ENCODE data around the gene SNCAIP.
"Not testable (repeated sequence)": the region's sequence is repeated elsewhere in the genome, so short reads cannot be mapped to it uniquely, and the experiment has no call there.

Gene SNCAIP

DNA sequence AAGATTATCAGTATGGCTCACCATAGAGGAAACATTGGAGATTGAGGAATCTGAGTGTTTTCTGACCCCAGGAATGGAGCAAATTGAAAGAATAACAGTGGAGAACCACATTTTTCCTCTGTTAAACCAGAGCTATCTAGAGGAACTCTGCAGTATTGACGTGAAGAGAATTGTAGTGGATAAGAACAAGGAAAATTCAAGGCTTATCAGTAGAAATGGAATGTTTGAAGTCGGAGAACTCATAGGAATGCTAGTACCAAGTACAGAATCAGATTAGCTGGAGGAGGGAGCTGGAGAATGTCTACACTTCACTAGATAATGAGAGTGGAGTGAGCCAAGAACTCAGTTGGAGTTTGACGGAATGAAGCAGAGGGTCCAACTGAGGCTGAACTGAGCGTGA, 50.3 kb downstream of the SNCAIP start:
- no peak for DNase-seq

DNA sequence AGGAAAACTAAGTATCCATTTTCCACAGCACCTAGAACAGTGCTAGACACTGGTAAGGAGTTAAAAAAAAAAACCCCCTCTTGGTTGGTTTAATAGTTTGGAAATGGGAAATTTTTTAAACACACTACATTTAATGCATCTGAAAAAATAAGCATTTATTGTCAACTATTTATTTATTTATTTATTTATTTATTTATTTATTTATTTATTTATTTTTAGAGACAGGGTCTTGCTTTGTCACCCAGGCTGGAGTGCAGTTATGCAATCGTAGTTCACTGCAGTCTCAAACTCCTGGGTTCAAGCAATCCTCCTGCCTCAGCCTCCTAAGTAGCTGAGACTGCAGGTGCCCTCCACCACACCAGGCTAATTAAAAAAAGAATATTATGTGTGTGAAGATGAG, 51.6 kb downstream of the SNCAIP start:
- no peak for DNase-seq

DNA sequence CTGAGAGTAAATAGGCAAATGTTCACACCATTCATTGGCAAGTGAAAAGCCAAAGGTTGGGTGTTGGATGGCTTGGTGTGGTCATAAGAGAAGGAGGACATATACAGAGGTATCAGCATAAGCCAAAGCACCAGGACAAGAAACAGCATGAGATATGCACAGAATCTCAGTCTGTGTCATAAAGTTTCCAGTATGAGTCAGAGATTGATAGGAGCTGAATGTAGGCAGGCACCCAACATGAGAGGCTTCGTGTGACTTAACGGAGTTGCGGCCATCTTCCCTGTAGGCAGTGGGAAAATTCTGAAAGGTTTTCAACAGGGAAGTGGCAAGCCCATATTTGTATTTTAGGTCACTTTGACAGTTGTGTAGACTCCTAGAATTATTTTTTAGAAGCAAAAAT, 54.5 kb downstream of the SNCAIP start:
- DNase-seq: no peak

DNA sequence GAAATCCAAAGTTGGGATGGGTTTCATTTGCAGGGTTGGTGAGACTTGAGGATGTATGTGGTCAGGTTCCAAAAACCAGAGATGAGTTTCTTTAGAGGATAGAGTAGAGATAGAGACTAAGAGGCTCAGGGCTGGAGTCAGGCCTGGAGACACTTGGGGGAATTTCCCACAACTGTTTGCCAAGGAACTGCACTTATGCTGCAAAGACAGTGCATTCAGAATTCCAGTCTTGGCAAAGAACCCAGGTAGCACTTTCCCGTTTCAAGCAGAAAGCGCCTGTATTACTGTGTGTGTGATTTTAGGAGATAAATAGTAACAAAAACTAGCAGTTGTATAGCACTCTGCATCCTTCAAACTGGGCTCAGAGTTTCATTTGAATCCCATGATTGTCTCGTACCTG, 55.4 kb downstream of the SNCAIP start:
- DNase-seq: no peak

DNA sequence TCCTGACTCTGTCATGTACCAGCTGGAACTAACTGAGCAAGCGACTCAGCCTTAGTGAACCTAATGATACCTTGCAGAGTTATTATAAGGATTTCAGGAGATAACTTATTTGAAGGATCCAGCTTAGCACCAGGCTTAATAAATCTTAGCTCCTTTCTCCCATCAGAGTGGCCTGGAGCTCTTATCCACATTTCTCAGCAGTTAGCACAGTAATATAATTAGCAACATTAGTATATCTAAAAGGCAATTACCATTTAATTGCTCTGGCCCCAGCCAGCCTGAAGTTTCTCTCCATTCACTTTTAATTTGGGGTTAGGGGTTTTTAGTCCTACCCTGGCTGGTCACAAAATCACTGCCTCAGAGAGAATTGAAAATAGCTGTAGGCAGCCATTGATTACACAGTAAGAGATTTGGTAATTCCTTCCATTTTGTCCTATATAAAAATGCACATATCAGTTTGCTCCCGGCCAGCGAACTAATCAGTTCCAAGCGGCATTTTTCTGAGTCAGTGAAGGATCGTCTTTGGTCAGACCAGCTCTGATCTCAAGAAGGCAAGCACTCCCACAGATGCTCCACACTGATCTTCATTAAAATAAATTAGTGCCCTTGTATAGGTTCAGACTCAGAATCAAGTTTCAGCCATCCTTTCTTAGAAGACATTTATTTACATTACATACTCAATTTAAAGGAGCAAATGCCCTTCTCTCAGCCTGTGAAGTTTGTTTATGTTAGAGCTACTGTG, 56.6 kb downstream of the SNCAIP start:
- DNase-seq: no peak

DNA sequence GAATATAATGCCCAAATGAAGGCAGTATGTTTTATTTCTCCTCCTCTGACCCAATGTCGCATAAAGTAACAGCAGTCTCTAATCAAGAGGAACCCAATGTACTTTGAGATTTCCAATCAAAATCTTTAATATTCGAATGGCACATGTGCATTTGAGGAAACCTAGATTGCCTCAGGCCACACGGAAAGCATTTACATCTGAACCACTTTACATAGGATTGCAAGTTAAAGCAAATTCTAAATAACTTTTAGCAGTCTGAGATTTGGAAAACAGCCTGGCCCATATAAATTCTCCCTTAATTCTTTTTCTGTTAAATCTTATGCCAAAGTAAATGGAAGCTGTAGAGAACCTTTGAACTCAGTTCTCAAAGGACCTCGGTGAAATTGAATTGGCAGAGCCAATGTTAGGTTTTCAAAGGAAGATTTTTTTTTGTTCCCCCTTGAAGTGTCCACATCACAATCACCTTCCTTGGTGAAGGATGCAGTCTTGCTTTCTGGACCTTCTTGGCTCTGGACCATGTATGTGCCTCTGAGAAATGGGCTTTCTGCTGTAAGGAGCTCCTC, 57.3 kb downstream of the SNCAIP start:
- no peak for DNase-seq

DNA sequence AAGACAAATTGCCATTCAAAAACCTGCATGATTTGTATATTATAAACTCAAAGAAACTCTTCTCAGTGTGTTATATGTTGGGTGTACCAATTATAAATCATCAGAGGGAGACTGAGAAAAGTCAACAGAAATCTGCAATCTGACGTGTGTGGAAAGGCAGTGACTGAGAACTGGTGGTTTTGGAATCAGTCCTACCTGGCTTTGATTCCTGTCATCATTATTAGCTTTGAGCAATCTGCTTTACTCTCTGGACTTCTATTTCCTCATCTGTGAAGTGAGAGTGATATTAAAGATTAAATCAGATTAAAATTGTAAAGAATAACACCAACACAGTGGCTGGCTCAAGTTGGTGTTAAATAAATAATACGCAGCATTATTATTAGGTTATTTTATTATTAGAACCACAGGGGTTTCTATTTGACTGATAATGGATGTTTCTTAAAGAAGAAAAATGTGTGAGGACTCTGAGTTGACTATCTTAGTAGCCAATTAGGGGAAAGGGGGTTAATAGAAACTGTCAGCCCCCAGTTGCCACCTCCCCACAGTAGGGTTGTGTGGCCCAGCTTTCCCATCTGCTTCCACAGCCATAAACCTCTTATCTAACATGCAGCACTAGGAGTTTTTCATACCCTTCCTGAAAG, 59.6 kb downstream of the SNCAIP start:
- no peak for DNase-seq

DNA sequence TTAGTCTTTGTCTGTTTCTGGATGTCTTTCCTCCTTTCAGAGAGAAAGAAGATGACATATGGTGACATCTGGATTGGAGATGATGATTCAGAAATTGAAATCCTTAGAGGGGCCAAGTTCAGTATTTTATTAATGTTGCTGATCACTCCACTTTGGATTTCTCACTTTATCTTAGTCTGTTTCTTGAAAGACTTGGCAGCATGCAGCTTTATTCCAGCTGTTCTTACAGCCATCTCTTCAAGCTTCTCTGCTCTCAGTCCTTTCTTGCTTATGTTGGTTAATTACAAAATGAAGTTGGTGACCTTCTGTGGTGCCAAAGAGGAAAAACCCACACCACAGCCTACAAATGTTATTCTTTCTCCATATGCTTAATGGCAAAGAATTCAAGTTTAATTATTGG, 62.1 kb downstream of the SNCAIP start:
- no peak for DNase-seq

DNA sequence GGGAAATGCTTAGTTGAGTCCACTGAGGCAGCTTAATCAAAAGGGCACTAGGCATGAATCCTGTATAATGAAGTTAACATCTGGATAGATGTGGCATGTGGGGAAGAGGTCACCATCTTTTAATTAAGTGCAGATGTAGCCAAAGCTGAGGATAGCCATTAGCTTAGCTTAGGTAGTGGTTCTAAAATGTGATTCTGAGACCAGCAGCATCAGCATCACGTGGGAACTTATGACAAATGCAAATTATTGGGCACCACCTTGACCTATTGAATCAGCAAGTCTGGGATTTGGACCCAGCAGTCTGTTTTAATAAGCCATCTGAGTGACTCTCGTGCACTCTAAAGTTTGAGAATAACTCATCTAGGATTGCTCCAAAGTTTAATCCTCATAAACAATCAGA, 63.8 kb downstream of the SNCAIP start:
- no peak for DNase-seq

DNA sequence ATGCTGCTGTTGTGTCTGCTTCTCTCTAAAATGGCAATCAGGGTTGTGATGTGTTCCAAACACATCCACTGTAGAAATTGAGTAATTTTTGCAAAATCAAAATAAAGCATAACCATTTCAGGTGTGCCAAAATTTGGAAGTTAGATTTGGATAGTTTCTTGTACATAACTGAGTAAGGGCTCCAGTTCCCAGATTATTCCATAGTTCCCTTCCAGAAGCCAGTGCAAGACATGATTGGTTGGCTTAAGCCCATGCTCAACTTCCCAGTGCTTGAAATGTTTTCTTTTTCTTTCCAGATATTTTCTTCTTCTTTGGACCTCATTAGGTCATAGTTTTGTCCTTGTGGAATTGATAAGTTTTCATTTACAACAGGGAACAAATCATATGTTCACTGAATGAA, 64.2 kb downstream of the SNCAIP start:
- DNase-seq: no peak

DNA sequence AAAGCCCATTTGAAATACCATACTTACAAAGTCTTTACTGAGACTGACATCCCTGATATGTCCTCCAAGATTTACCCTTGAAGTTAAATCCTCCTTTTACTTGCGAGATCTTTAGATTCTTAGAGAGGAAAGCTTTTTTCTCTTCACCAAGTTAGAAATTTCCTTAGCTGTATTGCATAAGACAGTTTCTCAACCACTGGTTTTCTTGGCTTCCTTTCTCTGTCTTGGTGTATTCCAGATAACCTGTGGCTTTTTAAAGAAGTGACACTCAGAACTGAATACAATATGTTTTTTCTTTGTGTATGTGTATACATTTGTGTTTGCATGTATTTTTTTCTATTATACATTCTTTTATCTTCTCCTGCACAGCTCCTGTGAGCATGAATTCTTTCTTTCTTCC, 65.0 kb downstream of the SNCAIP start:
- no peak for DNase-seq

DNA sequence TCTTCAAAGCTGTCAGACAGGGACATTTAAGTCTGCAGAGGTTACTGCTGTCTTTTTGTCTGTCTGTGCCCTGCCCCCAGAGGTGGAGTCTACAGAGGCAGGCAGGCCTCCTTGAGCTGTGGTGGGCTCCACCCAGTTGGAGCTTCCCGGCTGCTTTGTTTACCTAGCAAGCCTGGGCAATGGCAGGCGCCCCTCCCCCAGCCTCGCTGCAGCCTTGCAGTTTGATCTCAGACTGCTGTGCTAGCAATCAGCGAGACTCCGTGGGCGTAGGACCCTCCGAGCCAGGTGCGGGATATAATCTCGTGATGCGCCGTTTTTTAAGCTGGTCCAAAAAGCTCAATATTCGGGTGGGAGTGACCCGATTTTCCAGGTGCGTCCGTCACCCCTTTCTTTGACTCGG, 70.9 kb downstream of the SNCAIP start:
- DNase-seq: not testable (repeated sequence)

DNA sequence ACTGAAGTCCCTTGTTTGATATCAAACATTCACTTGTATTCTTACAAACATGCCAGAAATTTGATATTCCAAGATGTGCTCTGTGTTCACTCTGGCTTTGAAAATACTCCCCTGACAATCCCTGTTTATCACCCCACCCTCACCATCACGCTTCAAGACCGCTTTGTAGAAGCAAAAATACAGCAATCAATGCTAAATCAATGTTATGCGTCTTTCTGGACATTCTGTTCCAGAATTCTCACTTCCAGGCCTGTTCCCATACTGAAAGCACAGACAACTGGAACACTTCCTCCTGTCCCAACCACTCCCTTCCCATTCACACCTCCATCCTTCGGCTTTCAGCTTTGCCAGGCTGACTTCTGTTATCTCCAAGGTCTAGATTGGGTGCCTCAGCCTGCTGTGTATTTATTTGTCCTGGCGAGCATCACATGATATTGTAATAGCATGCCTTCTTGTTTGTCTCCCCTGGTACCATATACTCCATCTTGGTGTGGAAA, 72.8 kb downstream of the SNCAIP start:
- DNase-seq: no peak

DNA sequence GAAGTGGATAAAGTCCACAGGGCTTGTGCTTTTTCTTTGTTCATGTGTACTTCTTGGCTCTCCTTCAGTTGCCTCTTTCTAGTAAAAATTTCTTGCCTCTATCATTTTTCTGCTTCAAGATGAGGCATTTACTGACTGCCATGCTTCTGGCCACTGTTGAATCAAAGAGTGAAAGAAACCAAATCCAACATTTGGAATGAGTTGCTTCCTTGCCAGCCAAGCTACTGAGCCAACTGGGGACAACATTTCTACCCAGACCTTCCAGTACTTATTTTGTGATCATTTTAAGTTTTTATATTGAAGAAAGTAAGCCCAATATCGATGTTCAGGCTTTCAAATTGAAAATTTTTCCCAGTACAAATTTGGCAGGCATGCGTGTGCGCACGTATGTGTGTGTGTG, 73.2 kb downstream of the SNCAIP start:
- DNase-seq: no peak

DNA sequence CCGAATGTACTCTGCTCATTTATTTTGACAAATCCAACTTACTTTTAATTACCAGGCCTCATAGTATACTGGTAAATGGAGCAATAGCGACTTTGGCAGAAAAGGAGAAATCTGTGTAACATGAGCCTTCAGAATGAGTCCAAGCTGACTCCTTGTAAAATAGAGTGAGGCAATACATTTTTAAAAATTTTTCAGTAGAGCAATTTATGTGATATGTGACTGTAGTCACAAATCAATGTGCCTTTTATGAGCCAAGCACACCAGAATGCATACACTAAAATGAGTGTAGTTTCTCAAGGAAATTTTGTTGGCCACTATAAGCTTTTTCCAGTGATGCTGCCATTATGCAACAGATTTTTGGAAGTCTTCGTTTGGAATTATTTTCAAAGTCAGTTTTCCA, 73.8 kb downstream of the SNCAIP start:
- DNase-seq: no peak

DNA sequence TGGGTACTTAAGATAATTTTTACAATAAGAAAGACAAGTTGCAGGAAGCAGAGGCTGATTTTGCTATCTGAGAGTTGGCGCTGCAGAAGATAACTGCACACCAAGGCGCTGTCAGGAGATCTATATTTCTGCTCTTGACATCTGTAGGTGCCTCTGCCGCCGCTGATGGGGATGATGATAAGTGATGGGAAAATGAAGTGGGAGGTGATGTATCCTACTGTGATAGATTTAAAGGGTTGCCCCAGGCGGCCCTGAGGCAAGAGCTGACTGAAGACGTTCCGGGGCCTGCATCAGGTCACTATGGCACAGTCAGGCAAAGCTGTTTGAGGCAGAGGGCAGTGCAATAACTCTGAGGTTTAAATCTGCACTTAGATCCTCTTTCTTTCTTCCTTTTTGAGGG, 78.1 kb downstream of the SNCAIP start:
- DNase-seq: no peak

DNA sequence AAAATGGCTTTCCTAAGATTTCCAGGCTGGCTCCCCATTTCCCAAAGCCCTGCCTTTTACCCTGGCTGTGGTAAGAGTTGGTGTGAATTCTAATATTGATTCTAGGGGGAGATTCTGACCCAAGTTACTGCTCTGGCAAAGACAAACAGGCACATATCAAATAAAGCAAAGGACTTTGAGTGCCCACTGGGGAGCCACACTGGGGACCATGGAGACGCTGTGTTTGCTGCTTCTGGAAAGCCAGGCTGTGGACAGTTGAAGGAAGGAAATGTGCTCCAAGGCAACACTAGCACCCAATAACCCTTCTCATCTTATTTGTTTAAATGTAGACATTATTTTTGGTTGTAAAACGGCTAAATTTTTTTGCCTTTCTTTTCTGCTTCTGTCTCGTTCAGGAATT, 78.7 kb downstream of the SNCAIP start:
- no peak for DNase-seq

DNA sequence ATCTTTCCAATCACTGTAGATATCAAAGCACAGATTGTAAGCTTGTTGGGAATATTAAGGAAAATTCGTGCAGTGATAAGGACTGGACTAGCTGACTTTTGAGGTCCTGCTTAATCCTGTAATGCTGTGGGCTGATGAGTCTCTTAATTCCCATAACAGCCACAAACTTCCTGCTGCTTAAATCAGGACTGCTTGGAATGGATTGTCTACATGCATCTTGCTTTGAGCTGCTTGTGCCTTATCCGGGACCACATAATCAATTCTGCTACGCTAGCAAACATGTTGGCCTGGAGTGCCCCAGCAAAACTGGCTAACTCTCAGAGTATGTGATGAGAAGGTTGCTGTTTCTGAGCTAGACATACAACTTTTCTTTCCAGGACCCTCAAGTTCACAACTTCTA, 79.6 kb downstream of the SNCAIP start:
- DNase-seq: no peak

DNA sequence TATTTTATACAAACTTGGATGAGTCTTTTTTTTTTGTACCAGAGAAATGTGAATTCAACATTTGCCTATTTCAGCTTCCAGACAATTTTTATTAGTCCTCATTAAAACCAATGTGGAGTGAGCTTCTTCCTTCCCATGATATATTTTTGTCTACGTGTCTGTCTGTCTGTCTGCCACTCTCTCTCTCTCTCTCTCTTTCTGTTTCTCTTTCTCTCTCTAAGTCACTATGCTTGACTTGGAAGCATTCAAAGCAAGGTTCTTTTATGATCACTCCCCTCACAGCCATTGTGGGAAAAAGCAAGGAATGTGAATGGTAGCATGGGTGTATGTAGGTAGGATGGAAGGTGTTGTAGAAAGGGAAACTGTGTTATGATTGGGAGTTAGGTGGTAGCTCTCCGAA, 80.2 kb downstream of the SNCAIP start:
- DNase-seq: no peak

DNA sequence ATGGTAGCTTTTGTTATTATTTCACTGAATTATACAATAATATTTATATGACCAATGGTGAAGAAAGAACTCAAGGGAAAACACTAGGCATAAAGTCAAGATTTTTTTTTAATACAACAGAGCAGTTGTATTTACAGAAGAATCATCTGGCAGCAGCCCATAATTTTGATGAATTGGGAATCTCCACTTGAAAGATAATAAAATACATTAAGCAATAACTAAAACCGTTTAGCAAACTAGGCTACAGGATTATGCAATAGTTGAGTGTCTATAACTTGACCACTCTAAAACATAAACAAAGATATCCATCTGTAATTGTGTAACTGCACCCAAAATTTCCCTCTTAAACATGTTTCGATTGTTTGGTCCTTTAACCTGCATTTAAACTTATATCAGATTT, 80.8 kb downstream of the SNCAIP start:
- DNase-seq: no peak

DNA sequence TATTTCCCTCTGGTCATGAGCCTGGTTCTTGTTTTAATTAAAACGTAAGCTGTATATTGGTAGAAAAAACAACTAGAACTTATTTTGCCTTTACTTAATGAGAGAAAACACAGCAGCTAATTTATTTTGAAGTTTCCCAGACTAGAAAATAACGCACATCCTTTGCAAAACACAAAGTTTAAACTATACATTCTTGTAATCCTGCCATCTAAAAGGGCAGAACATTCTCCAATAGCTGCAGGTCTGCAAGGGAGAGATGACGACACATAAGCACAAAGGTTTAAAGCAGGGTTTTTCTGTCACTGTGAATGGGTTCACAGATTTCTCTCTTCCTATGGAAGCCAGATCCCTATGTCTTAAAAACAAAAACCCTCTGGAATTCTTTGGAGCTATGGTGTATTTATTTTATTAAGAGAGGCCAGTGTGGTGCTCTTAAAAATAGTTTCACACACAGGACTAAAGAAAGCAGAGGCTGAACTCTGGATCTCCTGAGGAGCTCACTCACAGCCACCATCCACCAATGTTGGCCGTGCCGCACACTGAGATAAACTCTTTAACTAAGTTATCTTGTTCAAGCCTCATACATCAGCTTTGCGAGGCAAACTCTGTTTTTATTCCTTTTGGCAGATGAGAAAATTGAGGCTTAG, 82.4 kb downstream of the SNCAIP start:
- no peak for DNase-seq

DNA sequence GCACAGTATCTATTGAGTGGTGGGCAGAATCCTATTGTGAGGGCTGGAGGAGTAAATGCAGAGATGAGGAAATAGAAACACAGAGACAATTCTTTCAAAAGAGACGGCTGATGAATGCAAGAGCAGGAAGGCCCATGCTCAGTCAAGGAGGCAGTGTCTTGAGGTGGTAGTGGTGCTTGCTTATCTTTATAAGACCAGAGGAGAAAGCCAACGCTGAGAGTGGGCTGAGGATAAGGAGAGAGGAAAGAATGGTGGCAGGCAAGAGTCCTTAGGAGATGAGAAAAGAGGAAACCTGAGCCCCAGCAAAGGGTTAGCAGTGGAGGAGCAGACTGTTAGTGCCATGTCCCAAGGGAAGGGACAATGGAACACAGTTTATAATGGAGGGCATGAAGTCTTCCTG, 86.0 kb downstream of the SNCAIP start:
- no peak for DNase-seq

DNA sequence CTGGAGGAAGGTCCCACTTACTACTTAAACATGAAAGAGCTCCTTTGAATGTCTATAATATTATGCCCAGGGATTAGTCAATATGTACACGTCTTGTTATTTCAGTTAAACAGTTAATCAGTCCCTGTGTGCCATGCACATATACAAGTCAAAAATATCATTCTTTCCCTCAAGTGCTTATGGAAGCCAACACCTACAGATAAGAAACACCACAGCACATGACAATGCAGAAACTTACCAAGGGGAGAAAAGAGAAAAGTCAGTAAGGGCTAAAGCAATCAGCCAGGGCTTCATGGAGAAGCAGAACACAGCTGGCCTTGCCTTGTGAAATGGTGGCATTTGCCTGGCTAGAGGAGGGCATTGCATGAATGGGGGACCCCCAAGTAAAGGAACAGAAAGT, 88.3 kb downstream of the SNCAIP start:
- no peak for DNase-seq

DNA sequence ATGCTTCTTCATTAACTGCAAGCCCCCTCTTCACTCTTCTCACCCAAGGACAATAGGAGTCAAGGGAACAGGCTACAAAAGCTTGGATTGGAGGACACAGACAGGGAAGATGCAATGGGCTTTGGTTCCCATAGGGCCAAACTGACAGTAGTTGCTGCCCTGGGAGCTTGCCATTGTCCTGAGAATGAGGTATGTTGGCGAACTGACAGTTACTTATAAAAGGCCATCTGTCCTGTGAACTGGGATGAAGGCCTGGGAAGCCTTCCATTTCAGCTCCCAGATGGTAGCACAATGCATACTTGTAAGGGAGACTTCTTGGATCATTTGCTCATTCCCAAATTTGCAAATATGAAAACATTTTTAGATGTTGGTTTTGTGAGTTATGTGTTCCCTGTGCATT, 88.9 kb downstream of the SNCAIP start:
- no peak for DNase-seq
